Vagina (tissue), 2 donors: ENCODE results near the gene NUP205.

Experiments used
- POLR2A ChIP-seq, 2 donors: fragments of 450-650 bp; IDR thresholded peaks; one replicate each; pipeline ENCODE4 v1.6.1; 2017; ENCODE audit warnings: antibody characterized with exemption in 2 of 2, mild to moderate bottlenecking in 2 of 2, moderate library complexity in 2 of 2
- TF ChIP-seq, protein P1 (sequence below), 3 experiments: fragments of 450-650 bp in 2 of 3; fragments of 200-600 bp in 1 of 3; sonication (generic) in 1 of 3; IDR thresholded peaks; one replicate each; pipeline ENCODE4 v1.5.1; 2017 to 2019; ENCODE audit warnings: antibody characterized with exemption in 3 of 3, mild to moderate bottlenecking in 2 of 3, moderate library complexity in 2 of 3

DNA sequence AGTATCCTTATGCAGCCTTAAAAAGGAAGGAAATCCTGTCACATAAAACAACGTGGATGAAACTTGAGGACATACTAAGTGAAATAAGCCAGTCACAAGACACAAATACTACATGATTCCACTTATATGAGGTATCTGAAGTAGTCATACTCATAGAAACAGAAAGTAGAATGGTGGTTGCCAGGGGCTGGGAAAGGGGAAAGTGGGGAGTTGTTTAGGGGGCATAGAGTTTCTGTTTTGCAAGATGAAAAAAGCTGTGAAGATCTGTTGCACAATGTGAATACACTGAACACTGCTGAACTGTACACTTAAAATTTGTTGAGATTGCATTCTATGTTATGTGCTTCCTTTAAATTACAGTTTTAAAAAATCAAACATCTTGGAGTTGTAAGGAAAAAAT, 2.9 kb downstream of the NUP205 start:
- no peak for TF ChIP-seq POLR2A (IDR thresholded peaks at IDR 0.05)
- TF ChIP-seq, protein P1, sequence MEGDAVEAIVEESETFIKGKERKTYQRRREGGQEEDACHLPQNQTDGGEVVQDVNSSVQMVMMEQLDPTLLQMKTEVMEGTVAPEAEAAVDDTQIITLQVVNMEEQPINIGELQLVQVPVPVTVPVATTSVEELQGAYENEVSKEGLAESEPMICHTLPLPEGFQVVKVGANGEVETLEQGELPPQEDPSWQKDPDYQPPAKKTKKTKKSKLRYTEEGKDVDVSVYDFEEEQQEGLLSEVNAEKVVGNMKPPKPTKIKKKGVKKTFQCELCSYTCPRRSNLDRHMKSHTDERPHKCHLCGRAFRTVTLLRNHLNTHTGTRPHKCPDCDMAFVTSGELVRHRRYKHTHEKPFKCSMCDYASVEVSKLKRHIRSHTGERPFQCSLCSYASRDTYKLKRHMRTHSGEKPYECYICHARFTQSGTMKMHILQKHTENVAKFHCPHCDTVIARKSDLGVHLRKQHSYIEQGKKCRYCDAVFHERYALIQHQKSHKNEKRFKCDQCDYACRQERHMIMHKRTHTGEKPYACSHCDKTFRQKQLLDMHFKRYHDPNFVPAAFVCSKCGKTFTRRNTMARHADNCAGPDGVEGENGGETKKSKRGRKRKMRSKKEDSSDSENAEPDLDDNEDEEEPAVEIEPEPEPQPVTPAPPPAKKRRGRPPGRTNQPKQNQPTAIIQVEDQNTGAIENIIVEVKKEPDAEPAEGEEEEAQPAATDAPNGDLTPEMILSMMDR (IDR thresholded peaks at IDR 0.05) = no peak
